HG02798 (cell line): ENCODE measurements around the gene CHKA.

Experiments used
- ATAC-seq: cut with Tn5 transposase; IDR thresholded peaks from one replicate; pipeline ENCODE4 v1.9.1; 2021; ENCODE audit warnings: mild to moderate bottlenecking; ENCODE audit not compliant: unreplicated experiment, poor library complexity

Gene CHKA

DNA sequence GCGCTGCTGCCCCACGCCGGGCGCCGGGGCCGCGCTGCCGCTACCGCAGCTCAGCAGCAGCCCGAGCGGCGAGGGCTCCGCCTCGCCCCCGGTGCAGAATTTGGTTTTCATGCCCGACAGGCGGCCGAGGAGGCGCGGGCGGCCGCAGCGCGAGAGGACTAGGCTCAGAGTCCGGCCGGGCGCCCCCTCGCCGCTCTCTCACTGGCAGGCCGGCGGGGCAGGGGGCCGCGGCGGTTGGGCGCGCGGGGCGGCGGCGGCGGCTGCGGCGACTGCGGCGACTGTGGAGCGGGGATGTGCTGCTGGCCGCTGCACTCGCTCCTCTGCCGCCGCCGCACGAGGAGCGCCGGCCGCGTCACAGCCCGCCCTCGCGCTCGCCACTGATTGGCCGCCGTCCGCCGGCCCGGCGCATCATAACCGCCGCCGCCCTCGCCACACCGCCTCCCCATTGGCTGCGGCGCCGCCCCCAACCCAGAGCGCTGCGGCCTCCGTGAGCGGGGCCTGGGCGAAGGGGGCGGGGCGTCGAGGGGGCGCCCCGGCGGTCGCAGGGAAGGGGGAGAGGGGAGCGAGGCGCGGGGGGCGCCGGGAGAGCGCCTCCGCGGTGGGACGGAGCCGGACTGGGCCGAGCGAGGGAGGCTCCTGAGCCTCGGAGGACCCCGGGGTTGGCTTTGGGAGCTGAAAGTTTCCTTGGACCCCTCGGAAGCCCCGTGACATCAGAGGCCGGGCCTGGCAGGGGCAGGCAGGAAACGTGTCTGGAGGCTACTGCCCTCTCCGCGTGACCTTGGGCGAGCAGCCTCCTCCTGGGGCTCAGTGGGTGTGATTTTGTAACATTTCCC is at the start of gene CHKA:
TSS of gene CHKA (minus strand) at position 322 of the 833 bp plus-strand sequence. CDS start at position 111, 211 bp downstream.
- peak; percentile 90 for ATAC-seq

GRCh38 chr11:68169442-68169841 is 48.3 kb upstream of the CHKA start:
- no peak for ATAC-seq

DNA sequence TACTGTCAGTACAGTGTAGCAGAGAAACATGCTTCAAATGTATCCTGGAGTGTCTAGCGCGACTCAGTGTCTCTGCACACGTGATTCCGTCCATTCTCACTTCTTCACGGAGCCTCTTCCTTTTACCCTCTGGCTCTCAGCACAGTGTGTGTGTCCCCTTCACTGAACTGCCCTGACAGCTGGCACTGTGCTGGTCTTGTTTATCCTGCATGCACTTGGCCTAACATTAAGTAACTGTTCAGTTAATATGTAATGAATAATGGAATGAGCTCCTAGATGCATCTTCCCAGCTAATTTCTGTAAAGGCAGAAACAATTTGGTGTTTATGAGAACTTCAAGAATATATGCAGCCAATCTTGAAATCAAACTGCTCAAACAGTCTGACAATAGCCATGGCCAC is 47.5 kb upstream of the CHKA start:
- no peak for ATAC-seq

DNA sequence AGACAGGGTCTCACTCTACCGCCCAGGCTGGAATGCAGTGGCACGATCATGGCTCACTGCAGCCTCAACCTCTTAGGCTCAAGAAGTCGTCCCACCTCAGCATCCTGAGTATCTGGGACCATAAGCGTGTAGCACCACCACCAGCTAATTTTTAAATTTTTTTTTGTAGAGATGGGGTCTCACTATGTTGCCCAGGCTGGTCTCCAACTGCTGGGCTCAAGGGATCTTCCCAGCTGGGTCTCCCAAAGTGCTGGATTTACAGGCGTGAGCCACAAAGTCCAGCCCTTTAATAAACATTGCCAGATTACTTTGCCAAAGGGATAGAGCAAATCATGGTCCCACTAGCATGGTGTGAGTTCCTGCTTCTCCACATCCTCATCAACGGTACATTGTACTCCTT is 46.3 kb upstream of the CHKA start:
- no peak for ATAC-seq

DNA sequence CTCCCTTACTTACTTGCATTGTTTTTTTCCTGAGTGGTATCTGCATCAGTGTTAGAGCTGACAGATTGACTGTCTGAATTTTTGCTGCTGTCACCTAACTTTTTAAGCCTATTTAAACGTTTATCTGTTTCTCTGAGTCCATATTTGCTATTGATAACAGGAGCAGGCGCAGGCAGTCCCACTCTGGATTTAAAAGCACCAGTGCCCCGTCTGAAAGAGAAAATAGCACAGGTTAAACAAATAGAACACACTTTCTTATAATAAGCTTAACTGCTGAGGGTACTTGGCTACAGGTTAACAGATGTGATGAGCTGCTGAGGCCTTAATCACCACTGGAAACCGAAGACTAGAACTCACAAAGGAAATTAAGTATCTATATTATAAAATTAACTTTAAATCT is 45.8 kb upstream of the CHKA start:
- no peak for ATAC-seq

DNA sequence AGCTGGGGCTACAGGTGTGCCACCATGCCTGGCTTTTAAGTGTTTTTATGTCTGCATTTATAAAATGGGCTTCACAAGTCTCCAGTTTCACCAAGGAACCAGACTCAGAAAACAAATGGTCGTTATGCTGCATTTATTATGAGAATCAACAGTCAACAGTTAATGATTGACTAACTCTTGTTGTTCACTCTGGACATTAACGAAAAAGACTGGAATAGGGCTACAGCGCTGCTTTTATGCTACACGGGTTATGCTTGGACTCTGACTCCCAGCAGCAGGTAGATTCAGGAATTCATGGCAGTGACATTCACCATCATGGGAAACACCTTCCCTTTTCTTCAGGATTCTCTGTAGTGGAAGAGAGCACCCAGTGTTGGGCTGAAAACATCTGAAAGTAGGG is 44.4 kb upstream of the CHKA start:
- ATAC-seq: no peak

DNA sequence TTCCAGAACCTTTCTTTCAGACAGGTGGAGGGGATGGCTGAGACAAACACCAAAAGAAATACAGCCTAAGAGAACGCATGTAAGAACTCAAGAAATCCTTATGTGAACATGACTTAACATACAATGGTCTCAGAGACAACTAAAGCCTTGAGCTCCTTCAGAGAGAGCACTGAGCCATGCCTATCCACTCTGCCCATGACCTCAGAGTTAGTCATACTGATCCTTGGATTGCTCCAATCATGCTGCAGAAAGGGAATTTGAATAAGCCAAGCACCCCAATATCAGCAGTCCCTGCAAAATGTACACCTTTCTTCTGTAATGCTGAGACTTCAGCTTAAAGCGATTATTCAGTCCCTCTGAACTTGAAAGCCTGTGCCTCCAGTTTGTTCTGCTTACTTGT is 43.2 kb upstream of the CHKA start:
- ATAC-seq: no peak

GRCh38 chr11:68163691-68164090 is 42.5 kb upstream of the CHKA start:
- ATAC-seq: no peak

GRCh38 chr11:68160100-68160695 is 39.0 kb upstream of the CHKA start:
- no peak for ATAC-seq

DNA sequence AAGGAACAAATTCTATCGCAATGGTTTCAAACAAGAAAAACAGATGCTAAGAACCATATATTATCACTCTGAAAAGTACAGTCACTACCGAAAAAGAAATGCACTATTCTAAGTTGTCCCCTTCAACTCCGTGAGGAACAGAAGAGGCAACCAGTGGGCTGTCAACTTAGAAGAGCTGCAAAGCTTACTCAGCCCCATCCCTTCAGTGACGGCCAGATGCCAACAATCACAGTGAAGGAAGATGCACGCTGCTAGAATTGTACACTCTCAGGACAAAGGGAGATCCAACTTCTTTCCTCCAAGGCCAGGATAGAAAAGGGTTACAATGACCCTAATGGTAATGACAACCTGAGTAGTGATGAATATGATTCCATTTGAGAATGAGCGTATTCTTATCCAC is 38.5 kb upstream of the CHKA start:
- ATAC-seq: no peak

DNA sequence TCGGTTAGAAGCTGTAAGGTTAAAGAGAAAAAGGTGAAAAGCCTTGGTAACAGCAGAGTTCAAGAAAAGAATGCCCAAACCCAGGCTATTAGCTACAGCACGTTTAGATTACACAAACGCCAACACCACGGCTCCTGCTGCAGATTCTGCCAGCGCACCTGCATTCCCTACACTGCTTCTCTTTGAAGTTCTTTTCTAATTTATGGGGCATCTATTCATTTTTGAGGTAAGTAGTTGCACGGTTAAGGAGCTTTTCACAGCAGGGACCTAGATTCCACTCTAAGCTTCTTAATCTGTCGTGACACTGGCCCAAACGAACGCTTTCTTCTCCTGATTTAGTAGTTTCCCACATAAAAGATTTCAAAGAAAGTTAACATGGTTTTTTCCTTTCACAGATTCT is 38.0 kb upstream of the CHKA start:
- no peak for ATAC-seq

DNA sequence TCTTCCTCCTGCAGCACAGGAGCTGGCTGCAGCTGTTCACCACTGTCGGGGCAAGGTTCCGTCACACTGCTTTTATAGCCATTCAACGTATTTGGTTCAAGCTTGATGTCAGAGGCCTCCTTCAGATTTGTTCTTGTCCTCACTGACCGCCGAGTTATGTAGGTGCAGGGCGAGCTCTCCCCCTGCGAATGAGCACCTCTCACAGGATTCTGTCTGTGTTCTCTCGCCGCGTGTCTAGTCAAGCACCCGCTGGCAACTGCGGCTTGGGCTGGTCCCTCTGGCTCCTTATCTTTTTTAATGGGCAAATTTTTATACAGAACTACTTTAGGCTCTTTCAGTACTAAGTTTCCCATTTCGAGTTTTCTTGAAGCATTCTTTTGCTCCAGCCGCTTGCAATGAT is 37.4 kb upstream of the CHKA start:
- ATAC-seq: no peak

GRCh38 chr11:68153742-68154141 is 32.6 kb upstream of the CHKA start:
- no peak for ATAC-seq

DNA sequence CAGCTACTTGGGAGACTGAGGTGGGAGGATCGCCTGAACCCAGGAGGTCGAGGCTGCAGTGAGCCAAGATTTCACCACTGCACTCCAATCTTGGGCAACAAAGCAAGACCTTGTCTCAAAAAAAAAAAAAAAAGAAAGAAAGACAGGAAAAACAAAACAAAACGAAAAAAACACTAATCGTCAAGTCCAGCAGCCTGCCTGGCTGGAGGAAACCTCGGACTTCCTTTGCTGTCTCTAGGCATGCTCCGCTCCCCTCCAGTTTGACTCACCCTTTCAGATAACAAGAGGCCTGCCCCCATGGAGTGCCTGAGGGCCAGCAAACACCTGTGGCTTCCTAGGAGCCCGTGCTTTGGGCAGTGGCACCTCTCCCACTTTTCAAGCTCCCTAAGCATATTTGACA is 28.8 kb upstream of the CHKA start:
- ATAC-seq: no peak

DNA sequence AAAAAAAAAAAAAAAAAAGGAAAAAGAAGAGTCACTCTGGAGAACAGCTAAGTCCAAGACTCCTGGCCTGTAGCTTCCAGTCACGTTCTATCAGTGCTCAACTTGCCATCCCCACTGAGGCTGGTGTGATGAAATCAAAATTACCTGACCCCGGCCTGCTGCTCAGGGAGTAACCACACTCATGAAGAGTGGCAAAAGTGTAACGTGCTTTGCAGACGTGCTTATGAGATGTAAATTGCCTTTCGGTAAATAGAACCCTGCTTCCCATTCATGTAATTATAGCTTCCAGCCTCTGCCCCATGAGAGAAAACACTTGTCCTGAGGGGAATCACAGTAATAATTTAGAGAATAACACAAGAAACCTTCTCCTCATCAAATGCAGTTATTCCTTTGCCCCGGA is 28.2 kb upstream of the CHKA start:
- no peak for ATAC-seq

- ATAC-seq: no peak
These were observed 27.7 kb upstream of the CHKA start for GRCh38 chr11:68148879-68149278.

GRCh38 chr11:68148071-68148805 is 27.1 kb upstream of the CHKA start:
- ATAC-seq: no peak

GRCh38 chr11:68146704-68147474 is 25.7 kb upstream of the CHKA start:
- no peak for ATAC-seq

GRCh38 chr11:68146010-68146540 is 24.9 kb upstream of the CHKA start:
- no peak for ATAC-seq

GRCh38 chr11:68145120-68145866 is 24.1 kb upstream of the CHKA start:
- no peak for ATAC-seq
